ENCODE results near the gene FOXJ3. TPM values are rescaled to one million over a fixed set of nuclear protein-coding genes. Genes with fewer than 3 reads are reported as not detected.

FOXJ3 gene
- total RNA-seq, 1 donor from 2014 or later = 36.7 TPM

DNA sequence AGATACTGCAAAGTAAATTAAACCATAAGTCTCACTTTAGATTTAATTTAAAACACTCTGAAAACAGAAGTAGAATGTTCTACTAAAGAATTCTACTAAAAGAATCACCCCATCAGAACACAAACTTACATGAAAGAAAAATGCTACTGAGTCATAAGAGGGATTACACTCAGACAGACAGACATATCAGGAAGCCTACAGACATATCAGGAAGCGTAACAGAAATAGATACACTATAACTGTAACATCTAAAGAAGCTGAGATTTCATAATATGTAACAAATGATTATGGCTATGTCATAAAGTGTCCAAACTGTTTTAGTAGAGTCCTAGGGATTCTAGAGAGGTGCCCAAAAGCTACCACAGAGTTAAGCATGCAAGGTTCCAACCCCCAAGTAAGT is 23.9 kb downstream of the FOXJ3 start:
- no peak for DNase-seq (ENCODE audit: low read depth)

DNA sequence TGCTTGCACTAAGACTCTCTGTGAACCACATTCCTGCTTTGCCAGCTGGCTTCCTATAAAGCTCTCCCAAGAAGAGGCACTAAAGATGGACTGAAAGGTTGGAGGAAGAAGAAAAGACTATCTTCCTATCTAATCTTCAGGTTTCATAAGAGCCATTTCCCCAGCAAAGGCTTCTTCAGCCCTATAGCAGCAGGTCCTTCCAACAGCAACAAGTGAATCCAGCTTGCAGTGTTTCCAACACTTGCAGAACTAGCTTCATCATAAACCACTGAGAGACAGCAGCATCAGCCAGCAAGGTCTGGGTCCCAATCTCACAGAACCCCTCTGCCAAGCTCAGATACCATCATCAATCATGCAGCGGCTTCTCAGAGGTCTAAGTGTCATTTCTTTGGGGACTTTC is 28.1 kb downstream of the FOXJ3 start:
- no peak for DNase-seq (ENCODE audit: low read depth)

- DNase-seq (ENCODE audit: low read depth) = peak; percentile 12
These were observed 29.4 kb downstream of the FOXJ3 start for GRCh38 chr1:42305639-42306038.

DNA sequence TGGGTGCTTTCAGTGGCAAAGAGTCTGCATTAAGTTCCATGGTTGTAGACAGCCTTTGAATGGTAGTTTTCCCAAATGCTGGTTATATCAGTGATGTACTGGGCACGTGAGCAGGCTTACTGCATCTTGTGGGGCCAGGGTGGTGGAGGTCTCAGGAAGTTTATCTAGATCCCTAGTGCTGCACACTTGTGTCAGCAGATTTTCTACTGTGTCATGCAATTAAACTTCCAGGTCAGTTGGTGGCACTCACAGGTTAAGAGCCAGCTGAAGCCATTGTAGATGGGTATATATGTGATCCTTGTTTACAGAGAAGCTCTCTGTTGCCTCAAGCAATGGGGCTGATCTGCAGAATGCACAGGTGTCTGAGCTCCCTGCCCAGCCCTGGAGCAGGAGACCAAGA is 33.0 kb downstream of the FOXJ3 start:
- no peak for DNase-seq (ENCODE audit: low read depth)

GRCh38 chr1:42298520-42298919 is 36.5 kb downstream of the FOXJ3 start:
- no peak for DNase-seq (ENCODE audit: low read depth)

- DNase-seq (ENCODE audit: low read depth) = no peak
These were observed 39.2 kb downstream of the FOXJ3 start for GRCh38 chr1:42295816-42296215.

GRCh38 chr1:42290130-42290529 is 44.9 kb downstream of the FOXJ3 start:
- DNase-seq (ENCODE audit: low read depth) = peak; percentile 64

GRCh38 chr1:42288311-42288985 is 46.6 kb downstream of the FOXJ3 start:
- DNase-seq (ENCODE audit: low read depth) = no peak

DNA sequence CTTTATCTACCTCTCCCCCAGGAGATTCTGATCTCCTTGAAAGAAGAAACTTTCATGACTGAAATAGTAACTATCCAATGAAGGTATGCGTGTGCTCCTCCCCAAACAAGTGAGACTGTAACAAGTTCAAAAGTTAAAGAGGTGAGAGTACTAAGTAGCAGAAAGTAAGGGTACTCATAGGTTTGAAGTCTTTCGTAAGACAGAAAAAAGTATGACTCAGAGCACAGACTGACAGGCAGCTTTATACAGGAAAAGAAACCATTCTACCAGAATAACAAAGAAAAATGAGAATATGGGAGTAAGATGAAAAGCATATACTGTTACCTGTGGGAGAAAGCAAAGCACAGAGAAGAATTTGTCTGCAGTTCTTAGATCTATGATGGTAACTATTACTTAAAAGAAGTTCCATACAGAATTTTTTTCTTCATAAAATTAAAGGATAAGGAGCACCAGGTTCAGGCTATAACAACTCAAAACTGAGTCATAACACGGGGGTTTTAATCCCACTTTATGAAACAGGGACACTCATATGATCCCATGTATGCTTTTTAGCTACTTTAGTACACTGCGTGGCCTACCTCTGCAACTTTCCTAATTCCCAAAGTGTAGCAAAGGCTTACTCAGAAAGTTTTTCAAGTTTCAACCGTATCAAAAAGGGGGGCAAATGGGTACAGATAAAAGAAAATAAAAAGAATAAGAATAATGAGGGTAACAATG is 52.0 kb downstream of the FOXJ3 start:
- DNase-seq (ENCODE audit: low read depth) = peak; percentile 54

GRCh38 chr1:42282024-42282579 is 52.9 kb downstream of the FOXJ3 start:
- DNase-seq (ENCODE audit: low read depth) = peak; percentile 40

GRCh38 chr1:42280821-42281220 is 54.2 kb downstream of the FOXJ3 start:
- no peak for DNase-seq (ENCODE audit: low read depth)

DNA sequence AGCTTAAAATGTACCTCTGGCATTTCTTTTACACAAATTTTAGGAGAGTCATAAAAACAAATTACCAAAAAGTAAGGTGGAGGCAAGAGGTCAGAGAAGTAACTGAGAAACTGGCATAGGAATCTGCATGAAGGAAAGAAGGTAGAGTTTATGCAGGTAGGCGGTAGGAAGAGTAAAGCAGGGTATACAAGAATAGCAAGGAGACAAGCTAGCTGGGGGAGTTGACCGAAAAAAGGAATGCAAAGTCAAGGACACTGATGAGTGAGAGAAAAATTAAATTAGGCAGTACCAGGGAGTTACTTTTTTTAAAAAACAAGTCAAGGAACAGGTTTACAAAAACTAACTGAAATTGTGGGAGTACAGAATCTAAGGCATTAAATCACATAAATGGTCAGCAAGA is 56.0 kb downstream of the FOXJ3 start:
- DNase-seq (ENCODE audit: low read depth) = peak; percentile 21

GRCh38 chr1:42272920-42273319 is 62.1 kb downstream of the FOXJ3 start:
- DNase-seq (ENCODE audit: low read depth) = no peak

- no peak for DNase-seq (ENCODE audit: low read depth)
These were observed 67.1 kb downstream of the FOXJ3 start for GRCh38 chr1:42267904-42268303.

DNA sequence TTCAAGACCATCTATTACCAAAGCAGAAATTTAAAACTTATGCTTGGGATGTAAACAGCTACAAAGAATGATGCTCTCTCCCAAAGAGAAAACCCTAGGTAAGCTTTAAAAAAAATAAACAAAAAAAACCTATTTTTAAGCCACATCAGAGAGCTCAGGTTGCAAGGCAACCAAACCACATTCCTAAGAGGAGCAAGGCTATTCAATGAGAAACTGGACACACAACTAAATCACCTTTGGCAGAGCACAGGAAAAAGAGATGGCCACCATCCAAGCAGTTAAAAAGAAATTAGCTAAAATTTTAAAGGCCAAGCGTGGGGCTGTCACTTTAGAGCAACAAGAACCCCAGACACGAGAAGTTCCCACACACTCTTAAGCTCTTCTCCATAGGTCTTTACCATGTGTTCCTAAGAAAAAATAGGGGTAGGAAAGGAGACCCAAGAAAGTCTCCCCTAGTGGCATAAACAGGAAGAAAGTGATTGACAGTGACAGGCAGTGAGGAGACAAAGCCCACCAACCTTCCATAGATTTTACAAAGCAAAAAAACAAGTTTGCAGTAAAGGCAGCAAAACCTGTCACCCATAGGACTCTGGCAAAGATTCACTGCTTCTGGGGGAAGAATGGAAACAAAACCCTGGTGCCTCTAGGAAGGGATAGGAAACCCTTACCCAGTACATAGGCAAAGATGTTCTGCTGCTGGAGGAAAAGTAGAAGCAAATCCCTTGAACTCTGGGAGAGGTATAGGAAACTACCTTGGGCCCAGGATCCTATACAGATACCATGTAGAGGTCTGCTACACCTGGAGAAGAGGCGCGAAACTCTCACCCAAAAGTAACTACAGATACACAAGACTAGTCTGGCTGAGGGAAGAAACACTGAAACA is 68.5 kb downstream of the FOXJ3 start:
- peak; percentile 38 for DNase-seq (ENCODE audit: low read depth)

DNA sequence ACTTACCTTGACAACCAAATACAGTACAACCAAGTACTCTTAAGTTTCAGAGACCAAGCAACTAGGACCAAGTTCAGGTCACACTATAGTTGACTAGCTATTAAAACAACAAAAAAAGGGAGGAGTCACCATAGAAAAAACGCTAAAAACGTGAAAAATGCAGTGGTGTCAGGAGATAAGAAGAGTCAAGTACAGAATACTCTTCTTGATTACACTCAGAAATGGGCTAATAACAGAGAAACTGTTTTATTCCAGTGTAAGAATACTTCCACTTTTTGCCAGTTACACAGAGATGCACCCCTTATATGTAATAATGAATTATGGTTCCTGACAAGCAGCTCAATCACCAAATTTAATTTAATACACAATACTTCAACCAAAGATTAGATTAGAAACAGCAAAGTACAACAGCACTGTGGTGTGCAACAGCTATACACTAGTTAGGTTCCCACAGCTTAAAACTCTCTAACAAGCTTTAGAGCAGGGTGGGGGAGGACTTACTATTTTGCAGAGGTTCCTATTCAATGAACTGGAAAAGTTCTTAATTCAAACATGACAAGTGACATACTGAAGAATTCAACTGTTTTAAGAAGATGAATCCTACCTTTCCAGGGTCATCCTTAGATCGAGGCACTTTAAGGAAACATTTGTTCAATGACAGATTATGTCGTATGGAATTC is 70.4 kb downstream of the FOXJ3 start:
- DNase-seq (ENCODE audit: low read depth) = no peak

- no peak for DNase-seq (ENCODE audit: low read depth)
These were observed 72.0 kb downstream of the FOXJ3 start for GRCh38 chr1:42263019-42263418.

- DNase-seq (ENCODE audit: low read depth) = no peak
These were observed 74.5 kb downstream of the FOXJ3 start for GRCh38 chr1:42260376-42261070.

DNA sequence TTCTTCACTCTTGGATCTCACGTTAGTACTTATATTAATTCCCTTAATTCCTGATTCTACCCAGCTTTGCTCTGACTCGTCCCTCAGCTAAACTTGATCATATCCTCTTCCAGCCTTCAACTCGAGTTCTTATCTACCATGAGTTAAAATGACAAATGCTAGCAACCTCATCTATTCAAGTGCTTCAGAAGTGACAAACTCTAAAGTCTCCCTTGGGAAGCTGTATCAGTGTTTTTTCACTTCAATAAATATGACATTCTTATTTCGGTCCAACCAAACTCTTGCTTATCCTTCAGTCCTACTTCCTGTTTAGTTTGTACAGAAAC is 75.3 kb downstream of the FOXJ3 start:
- no peak for DNase-seq (ENCODE audit: low read depth)

- no peak for DNase-seq (ENCODE audit: low read depth)
These were observed 75.8 kb downstream of the FOXJ3 start for GRCh38 chr1:42259059-42259738.

- DNase-seq (ENCODE audit: low read depth) = no peak
These were observed 76.8 kb downstream of the FOXJ3 start for GRCh38 chr1:42258218-42258617.
